IMR-90 (cell line): ENCODE data around the gene TP53BP1. TPM values are rescaled to one million over a fixed set of nuclear protein-coding genes. Genes with fewer than 3 reads are reported as not detected.

Experiments
- ATAC-seq: fragments of 200-7000 bp; cut with Tn5 transposase; 2 replicates; pipeline ENCODE4 v1.9.1; 2020; ENCODE audit warnings: low read depth, mild to moderate bottlenecking, moderate library complexity
- BruUV-seq: library from RNA; stranded (reverse); fragments of 400-500 nt; replicated peaks from 2 replicates; lab custom pipeline; 2021; lab: Mats Ljungman, UMichigan
- CTCF ChIA-PET: fragments of 300-600 bp; formaldehyde crosslinking; extraction: SDS; loops from one replicate; lab custom pipeline; 2021; ENCODE audit warnings: antibody characterized with exemption; lab: Yijun Ruan, JAX
- POLR2A ChIA-PET: fragments of 300-600 bp; sonication (Branson Sonifier 250); formaldehyde crosslinking; loops from one replicate; lab custom pipeline; 2022; ENCODE audit warnings: antibody characterized with exemption; ENCODE audit not compliant: unreplicated experiment; lab: Charles Lee
- DNase-seq: peaks from one replicate; pipeline ENCODE4 v3.0.0; 2013
- H2AFZ ChIP-seq: replicated peaks from 2 replicates; pipeline ENCODE3; 2013; ENCODE audit warnings: low read length, mild to moderate bottlenecking; ENCODE audit not compliant: poor library complexity
- H2AK5ac ChIP-seq: 2 replicates; pipeline ENCODE4 v1.6.1; 2013; ENCODE audit warnings: low read depth, low read length, inconsistent platforms
- H2AK9ac ChIP-seq: replicated peaks from 2 replicates; pipeline ENCODE3; 2013; ENCODE audit warnings: mild to moderate bottlenecking, low read depth, low read length, moderate library complexity; ENCODE audit not compliant: poor library complexity
- H2BK120ac ChIP-seq: 2 replicates; pipeline ENCODE4 v1.6.1; 2013; ENCODE audit warnings: low read depth, low read length, inconsistent platforms
- H2BK15ac ChIP-seq: 3 replicates; pipeline ENCODE4 v1.6.1; 2013; ENCODE audit warnings: low read depth, low read length, inconsistent platforms
- H2BK20ac ChIP-seq: 2 replicates; pipeline ENCODE4 v1.6.1; 2013; ENCODE audit warnings: low read depth, mild to moderate bottlenecking, inconsistent platforms, low read length, moderate library complexity
- H2BK5ac ChIP-seq: 2 replicates; pipeline ENCODE4 v1.6.1; 2013; ENCODE audit warnings: mild to moderate bottlenecking, low read depth, low read length, inconsistent platforms; ENCODE audit not compliant: poor library complexity, severe bottlenecking
- H3K14ac ChIP-seq: replicated peaks from 2 replicates; pipeline ENCODE4 v1.6.1; 2013; ENCODE audit warnings: low read depth, low read length, inconsistent platforms
- H3K18ac ChIP-seq: 2 replicates; pipeline ENCODE4 v1.6.1; 2013; ENCODE audit warnings: low read depth, low read length, control low read depth
- H3K23ac ChIP-seq: 2 replicates; pipeline ENCODE4 v1.6.1; 2013; ENCODE audit warnings: low read depth, low read length, inconsistent platforms
- H3K27ac ChIP-seq: 2 replicates; pipeline ENCODE4 v1.5.1; 2013; ENCODE audit warnings: mild to moderate bottlenecking, control low read depth, low read length; ENCODE audit not compliant: insufficient read depth
- H3K27me3 ChIP-seq: 2 replicates; pipeline ENCODE4 v1.6.1; 2013; ENCODE audit warnings: low read length; ENCODE audit not compliant: control insufficient read depth, insufficient read depth
- H3K36me3 ChIP-seq: 2 replicates; pipeline ENCODE4 v1.6.1; 2013; ENCODE audit warnings: low read length, mixed read lengths; ENCODE audit not compliant: control insufficient read depth, insufficient read depth
- H3K4ac ChIP-seq: 2 replicates; pipeline ENCODE4 v1.6.1; 2013; ENCODE audit warnings: low read depth, low read length, inconsistent platforms
- H3K4me1 ChIP-seq: 2 replicates; pipeline ENCODE4 v1.6.1; 2013; ENCODE audit warnings: low read length, mixed read lengths; ENCODE audit not compliant: control insufficient read depth, insufficient read depth
- H3K4me2 ChIP-seq: 2 replicates; pipeline ENCODE4 v1.6.1; 2013; ENCODE audit warnings: low read depth, mild to moderate bottlenecking, control low read depth, low read length, moderate library complexity
- H3K4me3 ChIP-seq: 2 replicates; pipeline ENCODE4 v1.5.1; 2013; ENCODE audit warnings: low read depth, mild to moderate bottlenecking, control low read depth, low read length, moderate library complexity; ENCODE audit not compliant: insufficient read depth
- H3K56ac ChIP-seq: 2 replicates; pipeline ENCODE4 v1.6.1; 2013; ENCODE audit warnings: low read length, inconsistent platforms; ENCODE audit not compliant: insufficient read depth; ENCODE audit errors: extremely low read depth
- H3K79me1 ChIP-seq, 2 experiments: 2 replicates each; pipeline ENCODE4 v1.6.1; 2013; ENCODE audit warnings: low read length in 2 of 2, inconsistent platforms in 1 of 2, low read depth in 1 of 2
- H3K9ac ChIP-seq: 2 replicates; pipeline ENCODE4 v1.6.1; 2013; ENCODE audit warnings: low read depth, low read length, control low read depth
- H3K9me1 ChIP-seq: 2 replicates; pipeline ENCODE4 v1.6.1; 2013; ENCODE audit warnings: low read length, inconsistent platforms; ENCODE audit not compliant: insufficient read depth
- H3K9me3 ChIP-seq: 2 replicates; pipeline ENCODE4 v1.6.1; 2013; ENCODE audit warnings: low read length; ENCODE audit not compliant: control insufficient read depth, insufficient read depth
- H4K20me1 ChIP-seq: 2 replicates; pipeline ENCODE4 v1.6.1; 2013; ENCODE audit warnings: low read length, inconsistent platforms; ENCODE audit not compliant: insufficient read depth
- H4K5ac ChIP-seq: 2 replicates; pipeline ENCODE4 v1.6.1; 2013; ENCODE audit warnings: mild to moderate bottlenecking, low read depth, low read length, control low read depth
- H4K8ac ChIP-seq, 2 experiments: 2 replicates each; pipeline ENCODE4 v1.6.1; 2013; ENCODE audit warnings: low read depth in 2 of 2, low read length in 2 of 2, control low read depth in 1 of 2, inconsistent platforms in 1 of 2
- H4K91ac ChIP-seq: 2 replicates; pipeline ENCODE4 v1.6.1; 2013; ENCODE audit warnings: low read depth, low read length, inconsistent platforms; ENCODE audit not compliant: insufficient read depth
- BHLHE40 ChIP-seq: fragments of 150-350 bp; IDR thresholded peaks from 2 replicates; pipeline ENCODE4 v1.6.1; 2016; ENCODE audit warnings: mild to moderate bottlenecking, low read depth, low read length
- CEBPB ChIP-seq: IDR thresholded peaks from 2 replicates; pipeline ENCODE4 v1.6.1; 2012; ENCODE audit warnings: low read depth, low read length, improper control_type of control experiment
- CTCF ChIP-seq: conservative IDR thresholded peaks from 2 replicates; pipeline ENCODE4 v1.5.1; 2012; ENCODE audit warnings: mild to moderate bottlenecking, low read depth, low read length, improper control_type of control experiment
- FOS ChIP-seq: fragments of 150-350 bp; IDR thresholded peaks from 2 replicates; pipeline ENCODE4 v1.6.1; 2016; ENCODE audit warnings: low read depth, low read length
- MAFK ChIP-seq: IDR thresholded peaks from 2 replicates; pipeline ENCODE4 v1.6.1; 2012; ENCODE audit warnings: low read depth, low read length, improper control_type of control experiment
- MAZ ChIP-seq: IDR thresholded peaks from 2 replicates; pipeline ENCODE4 v1.6.1; 2012; ENCODE audit warnings: low read depth, mild to moderate bottlenecking, low read length, improper control_type of control experiment, moderate library complexity, borderline replicate concordance
- MXI1 ChIP-seq: IDR thresholded peaks from 2 replicates; pipeline ENCODE4 v1.6.1; 2012; ENCODE audit warnings: low read depth, mild to moderate bottlenecking, low read length, moderate library complexity, borderline replicate concordance
- NFE2L2 ChIP-seq: fragments of 150-350 bp; IDR thresholded peaks from 2 replicates; pipeline ENCODE4 v1.6.1; 2016; ENCODE audit warnings: low read depth, mild to moderate bottlenecking, low read length
- POLR2A ChIP-seq: IDR thresholded peaks from 2 replicates; pipeline ENCODE4 v1.6.1; 2012; ENCODE audit warnings: mild to moderate bottlenecking, low read depth, low read length
- RAD21 ChIP-seq: IDR thresholded peaks from 2 replicates; pipeline ENCODE4 v1.6.1; 2012; ENCODE audit warnings: low read length, improper control_type of control experiment
- RCOR1 ChIP-seq: IDR thresholded peaks from 2 replicates; pipeline ENCODE4 v1.6.1; 2012; ENCODE audit warnings: mild to moderate bottlenecking, low read length, improper control_type of control experiment; ENCODE audit not compliant: insufficient replicate concordance
- SMC3 ChIP-seq: fragments of 150-350 bp; IDR thresholded peaks from 2 replicates; pipeline ENCODE4 v1.6.1; 2016; ENCODE audit warnings: low read depth, mild to moderate bottlenecking, antibody characterized with exemption, low read length, moderate library complexity
- WGBS, 2 experiments: methylation state at CpG; one replicate each; pipeline versions ENCODE4 v1.1.5 to v1.1.7; 2013; ENCODE audit warnings: missing lambda C conversion rate in 2 of 2; ENCODE audit not compliant: insufficient read length in 1 of 2; ENCODE audit errors: extremely low coverage in 2 of 2; 5-methylcytosine and 5-hydroxymethylcytosine counted together
- dilution Hi-C: fragments of 300-500 bp; cut with HindIII; formaldehyde crosslinking; loops from one replicate; pipeline ENCODE4 v1.14.3; 2018; ENCODE audit warnings: low sequenced_read_pairs; ENCODE audit not compliant: unreplicated experiment
- in situ Hi-C: fragments of 300-500 bp; cut with MboI; formaldehyde crosslinking; loops from 3 replicates; pipeline ENCODE4 v1.14.3; 2019; ENCODE audit warnings: low sequenced_read_pairs, inconsistent platforms, mixed read lengths
- intact Hi-C: fragments of 100-400 bp; cut with micrococcal nuclease; formaldehyde crosslinking; loops from 2 replicates; pipeline ENCODE4 v1.10.0; 2022
- polyA plus RNA-seq, 3 experiments: library from polyadenylated mRNA; depleted of rRNA; stranded (reverse); fragments of >200 nt; gene quantifications; 2 replicates each; pipeline ENCODE4 v1.2.3, GENCODE V29; 2012; ENCODE audit warnings: low replicate concordance in 1 of 3
- total RNA-seq: library from RNA; depleted of rRNA; stranded (reverse); fragments of >200 nt; gene quantifications from 2 replicates; pipeline ENCODE4 v1.2.3, GENCODE V29; 2012

The TP53BP1 gene
- total and polyA plus RNA-seq, 2 of the 4 experiments (the other 2 are of a cell fraction) = 36.3 to 64.5 TPM

GRCh38 chr15:43370310-43370974, 122.5 kb downstream of the TP53BP1 start:
- Histone ChIP-seq H4K5ac (peak overlapping the region; percentile 83), H4K8ac (peak overlapping the region; percentile 87 to 99), H2BK20ac (no peak overlapping the region), H3K4me3 (peak overlapping the region; percentile 97), H2BK120ac (0 out of 2 replicates have a peak overlapping the region, but pooled peaks have one; percentile 4), H3K9me1 (peaks cover 6% of the 10 kb centered on the region; the same call in 1 of the 2 replicates), H2AFZ (peak overlapping the region; percentile 100), H3K56ac (peak overlapping the region; percentile 73; the same call in 1 of the 2 replicates), H3K27me3 (no peaks in the 10 kb centered on the region), H3K14ac (peak overlapping the region; percentile 82), H3K23ac (peak overlapping the region; percentile 84), H3K18ac (peak overlapping the region; percentile 10; the same call in 1 of the 2 replicates), H3K4ac (peak overlapping the region; percentile 48), H2BK15ac (no peak overlapping the region), H3K4me1 (peaks cover 2% of the 10 kb centered on the region; the same call in 1 of the 2 replicates), H3K9ac (peak overlapping the region; percentile 92), H3K79me1 (peaks cover 43 to 44% of the 10 kb centered on the region in 2 experiments), H4K91ac (peak overlapping the region; percentile 32; the same call in 1 of the 2 replicates), H4K20me1 (peaks cover 5% of the 10 kb centered on the region; the same call in 1 of the 2 replicates), H3K9me3 (peaks cover 16% of the 10 kb centered on the region), H2AK9ac (peak overlapping the region; percentile 89), H2AK5ac (peak overlapping the region; percentile 54), H3K27ac (peak overlapping the region; percentile 68), H3K4me2 (peak overlapping the region; percentile 95), H2BK5ac (peak overlapping the region; percentile 9), H3K36me3 (peaks cover 16% of the 10 kb centered on the region)
- ATAC-seq (peak; percentile 66), DNase-seq (peak; percentile 47)
- 0% methylated on average over 10 of the region's 45 CpGs; no CpG with 5 or more reads in 1 of the 2 experiments for WGBS, 2 experiments
- intact Hi-C loops (no loop called here), in situ Hi-C loops (no loop called here), dilution Hi-C loops (no loop called here)
- BruUV-seq = no TSS peak
- CTCF ChIA-PET = interaction anchor here (0.6 to 1.3 kb wide), 3 partner anchors 16 to 815 kb away, joined by 3 to 5 read pairs (median 3); no protein-coding TSS in a partner anchor
- TF ChIP-seq POLR2A = no peak
- no peak for TF ChIP-seq CEBPB
- no peak for TF ChIP-seq MAZ
- TF ChIP-seq RCOR1 = no peak
- TF ChIP-seq CTCF = no peak
- no peak for TF ChIP-seq BHLHE40
- no peak for TF ChIP-seq SMC3
- TF ChIP-seq FOS = no peak
- TF ChIP-seq MXI1 = no peak
- no peak for TF ChIP-seq MAFK
- TF ChIP-seq RAD21 = no peak
- no peak for TF ChIP-seq NFE2L2
- POLR2A ChIA-PET = interaction anchor here (0.6 to 0.7 kb wide), 2 partner anchors 13 to 138 kb away, joined by 3 to 5 read pairs; no protein-coding TSS in a partner anchor
